GM21526 (cell line): ENCODE measurements around the gene LDLRAD2.
"Not testable (repeated sequence)": the region's sequence is repeated elsewhere in the genome, so short reads cannot be mapped to it uniquely, and the experiment has no call there.

Experiments
- ATAC-seq: cut with Tn5 transposase; IDR thresholded peaks from one replicate; pipeline ENCODE4 v1.9.1; 2021; ENCODE audit warnings: moderate library complexity; ENCODE audit not compliant: unreplicated experiment, low FRiP score

Gene LDLRAD2

GRCh38 chr1:21822349-21822748 lies 10.3 kb downstream of the LDLRAD2 start:
- no peak for ATAC-seq

GRCh38 chr1:21823206-21823979 lies 11.3 kb downstream of the LDLRAD2 start:
- ATAC-seq, result no peak

- ATAC-seq, result no peak
These were observed 12.1 kb downstream of the LDLRAD2 start for GRCh38 chr1:21823980-21824702.

GRCh38 chr1:21824926-21825325 lies 12.9 kb downstream of the LDLRAD2 start:
- no peak for ATAC-seq

GRCh38 chr1:21825393-21825792 lies 13.3 kb downstream of the LDLRAD2 start:
- ATAC-seq, result no peak

GRCh38 chr1:21826694-21827093 lies 14.6 kb downstream of the LDLRAD2 start:
- ATAC-seq, result not testable (repeated sequence)

- ATAC-seq, result no peak
These were observed 15.1 kb downstream of the LDLRAD2 start for GRCh38 chr1:21827141-21827679.

GRCh38 chr1:21828075-21828474 lies 16.0 kb downstream of the LDLRAD2 start:
- no peak for ATAC-seq

- no peak for ATAC-seq
These were observed 16.6 kb downstream of the LDLRAD2 start for GRCh38 chr1:21828506-21829210.

- ATAC-seq, result no peak
These were observed 17.2 kb downstream of the LDLRAD2 start for GRCh38 chr1:21829294-21829693.

- ATAC-seq, result no peak
These were observed 18.9 kb downstream of the LDLRAD2 start for GRCh38 chr1:21830792-21831453.

GRCh38 chr1:21831454-21831970 lies 19.4 kb downstream of the LDLRAD2 start:
- ATAC-seq, result no peak

- no peak for ATAC-seq
These were observed 21.4 kb downstream of the LDLRAD2 start for GRCh38 chr1:21833392-21833976.

- ATAC-seq, result no peak
These were observed 22.0 kb downstream of the LDLRAD2 start for GRCh38 chr1:21834094-21834493.

- no peak for ATAC-seq
These were observed 22.6 kb downstream of the LDLRAD2 start for GRCh38 chr1:21834666-21835065.

- no peak for ATAC-seq
These were observed 23.9 kb downstream of the LDLRAD2 start for GRCh38 chr1:21836010-21836409.

GRCh38 chr1:21836729-21837128 lies 24.7 kb downstream of the LDLRAD2 start:
- ATAC-seq, result no peak

GRCh38 chr1:21837476-21837875 lies 25.4 kb downstream of the LDLRAD2 start:
- no peak for ATAC-seq

GRCh38 chr1:21838359-21839157 lies 26.5 kb downstream of the LDLRAD2 start:
- no peak for ATAC-seq
